NCI-H128 (cell line): ENCODE results near the gene NANS.
"Not testable (repeated sequence)": the region's sequence is repeated elsewhere in the genome, so short reads cannot be mapped to it uniquely, and the experiment has no call there.

Experiments used
- DNase-seq: peaks from one replicate; lab custom pipeline; 2025; ENCODE audit not compliant: unreplicated experiment; lab: John Stamatoyannopoulos, UW

Gene NANS

GRCh38 chr9:98076514-98076890 lies 20.0 kb downstream of the NANS start:
- not testable (repeated sequence) for DNase-seq

- no peak for DNase-seq
These were observed 22.4 kb downstream of the NANS start for GRCh38 chr9:98078895-98079294.

- DNase-seq = no peak
These were observed 23.8 kb downstream of the NANS start for GRCh38 chr9:98080326-98080725.

- no peak for DNase-seq
These were observed 24.2 kb downstream of the NANS start for GRCh38 chr9:98080780-98081179.

- no peak for DNase-seq
These were observed 25.1 kb downstream of the NANS start for GRCh38 chr9:98081477-98082219.

GRCh38 chr9:98083061-98083501 lies 26.5 kb downstream of the NANS start:
- DNase-seq = no peak

- DNase-seq = no peak
These were observed 27.1 kb downstream of the NANS start for GRCh38 chr9:98083566-98084183.

- DNase-seq = no peak
These were observed 27.9 kb downstream of the NANS start for GRCh38 chr9:98084396-98084795.

GRCh38 chr9:98085058-98085457 lies 28.5 kb downstream of the NANS start:
- no peak for DNase-seq

GRCh38 chr9:98085944-98086343 lies 29.4 kb downstream of the NANS start:
- DNase-seq = no peak

- DNase-seq = no peak
These were observed 29.9 kb downstream of the NANS start for GRCh38 chr9:98086461-98086860.

GRCh38 chr9:98087420-98088354 lies 31.2 kb downstream of the NANS start:
- no peak for DNase-seq

GRCh38 chr9:98090674-98091073 lies 34.1 kb downstream of the NANS start:
- DNase-seq = not testable (repeated sequence)

- DNase-seq = no peak
These were observed 35.4 kb downstream of the NANS start for GRCh38 chr9:98091735-98092612.

- DNase-seq = no peak
These were observed 36.0 kb downstream of the NANS start for GRCh38 chr9:98092613-98092931.

GRCh38 chr9:98094316-98094715 lies 37.8 kb downstream of the NANS start:
- no peak for DNase-seq

- DNase-seq = no peak
These were observed 38.3 kb downstream of the NANS start for GRCh38 chr9:98094851-98095250.

- no peak for DNase-seq
These were observed 38.9 kb downstream of the NANS start for GRCh38 chr9:98095401-98095800.

- DNase-seq = no peak
These were observed 39.6 kb downstream of the NANS start for GRCh38 chr9:98096091-98096490.

GRCh38 chr9:98097836-98098235 lies 41.3 kb downstream of the NANS start:
- no peak for DNase-seq

GRCh38 chr9:98099346-98099745 lies 42.8 kb downstream of the NANS start:
- no peak for DNase-seq
